NCI-H1092 (cell line): ENCODE data around the gene RNU6-1.

Experiments
- DNase-seq: peaks from one replicate; lab custom pipeline; 2025; lab: John Stamatoyannopoulos, UW

Gene RNU6-1

DNA sequence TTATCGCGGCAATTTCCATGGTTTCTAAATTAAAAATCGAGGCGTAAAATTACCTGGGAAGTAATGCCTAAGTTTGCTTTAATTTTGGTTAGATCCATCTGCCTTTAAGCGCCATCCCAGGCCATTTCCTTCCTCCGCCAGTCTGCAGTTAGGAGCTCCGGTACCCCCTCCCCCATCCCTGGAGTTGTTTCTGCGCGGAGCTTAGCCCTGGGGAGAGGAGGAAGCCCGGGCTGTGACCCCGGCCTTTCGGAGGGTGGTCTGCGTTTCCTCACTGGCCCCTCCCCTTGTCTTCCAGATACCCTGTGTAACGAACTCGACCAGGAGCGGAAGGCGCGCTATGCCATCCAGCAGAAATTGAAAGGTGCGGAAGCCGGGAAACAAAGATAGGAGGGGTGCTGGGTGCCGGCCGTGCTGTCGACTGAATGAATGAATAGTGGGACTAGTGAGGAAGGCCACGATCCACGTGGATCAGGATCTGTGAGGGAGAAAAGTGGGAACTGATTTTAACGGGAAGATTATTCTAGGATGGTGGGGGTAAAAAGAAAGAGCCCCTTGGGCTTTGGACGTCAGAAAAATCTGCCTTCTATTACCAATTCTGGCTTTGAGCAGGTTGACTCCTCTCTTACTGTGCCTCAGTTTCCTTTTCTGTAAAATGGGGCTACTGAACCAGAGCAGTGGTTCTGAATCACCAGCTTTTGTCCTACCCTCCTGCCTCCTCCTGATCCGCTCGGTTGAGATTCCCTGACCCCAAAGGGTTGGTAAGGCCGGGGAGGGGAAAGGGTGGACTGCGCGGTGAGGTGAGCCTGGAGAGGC lies 6.7 kb downstream of the RNU6-1 start:
- DNase-seq, result no peak

DNA sequence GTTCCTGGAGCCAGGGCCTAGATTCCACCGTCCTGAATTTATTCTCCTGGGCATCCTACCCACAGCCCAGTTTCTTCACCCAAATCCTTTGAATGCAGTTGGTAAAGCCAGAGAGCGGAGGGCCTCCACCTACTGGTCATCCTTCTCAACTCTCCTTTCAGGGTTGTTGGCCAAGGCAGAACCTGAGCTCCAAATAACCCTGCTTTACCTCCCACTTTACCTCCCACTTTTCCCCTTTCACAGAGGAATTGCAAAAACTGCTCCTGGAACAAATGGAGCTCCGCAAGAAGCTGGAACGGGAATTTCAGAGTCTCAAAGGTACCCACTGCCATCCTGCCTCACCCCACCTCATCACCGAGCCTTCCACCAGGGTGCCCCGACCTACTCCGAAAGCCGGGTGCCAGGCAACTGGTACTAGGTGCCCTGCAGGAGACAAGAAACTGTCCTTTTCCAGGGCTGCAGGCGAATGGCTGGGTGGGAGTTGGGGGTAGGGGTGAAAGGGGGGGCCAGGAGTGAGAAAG lies 7.8 kb downstream of the RNU6-1 start:
- DNase-seq, result no peak

DNA sequence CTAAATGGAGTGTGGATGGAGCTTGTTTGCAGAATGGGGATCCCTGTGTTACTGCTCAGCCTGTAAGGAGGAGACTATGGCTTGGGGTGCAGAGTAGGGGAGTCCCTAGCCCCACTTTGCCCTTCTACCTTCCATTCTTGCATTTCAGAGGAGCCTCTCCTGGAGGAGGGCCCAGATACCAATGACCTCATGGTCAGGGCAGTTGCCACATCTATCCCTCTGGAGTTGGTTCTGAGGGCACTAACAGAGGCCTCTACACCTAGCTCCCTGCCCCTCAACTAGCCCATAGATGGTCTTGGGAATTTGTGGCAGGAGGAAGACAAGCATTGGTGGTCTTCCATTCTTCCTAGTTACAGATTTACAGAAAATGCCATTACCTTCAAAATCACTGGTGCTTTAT lies 8.5 kb downstream of the RNU6-1 start:
- DNase-seq, result no peak

- no peak for DNase-seq
Observed at GRCh38 chr15:67829647-67830504, 10.0 kb downstream of the RNU6-1 start.

DNA sequence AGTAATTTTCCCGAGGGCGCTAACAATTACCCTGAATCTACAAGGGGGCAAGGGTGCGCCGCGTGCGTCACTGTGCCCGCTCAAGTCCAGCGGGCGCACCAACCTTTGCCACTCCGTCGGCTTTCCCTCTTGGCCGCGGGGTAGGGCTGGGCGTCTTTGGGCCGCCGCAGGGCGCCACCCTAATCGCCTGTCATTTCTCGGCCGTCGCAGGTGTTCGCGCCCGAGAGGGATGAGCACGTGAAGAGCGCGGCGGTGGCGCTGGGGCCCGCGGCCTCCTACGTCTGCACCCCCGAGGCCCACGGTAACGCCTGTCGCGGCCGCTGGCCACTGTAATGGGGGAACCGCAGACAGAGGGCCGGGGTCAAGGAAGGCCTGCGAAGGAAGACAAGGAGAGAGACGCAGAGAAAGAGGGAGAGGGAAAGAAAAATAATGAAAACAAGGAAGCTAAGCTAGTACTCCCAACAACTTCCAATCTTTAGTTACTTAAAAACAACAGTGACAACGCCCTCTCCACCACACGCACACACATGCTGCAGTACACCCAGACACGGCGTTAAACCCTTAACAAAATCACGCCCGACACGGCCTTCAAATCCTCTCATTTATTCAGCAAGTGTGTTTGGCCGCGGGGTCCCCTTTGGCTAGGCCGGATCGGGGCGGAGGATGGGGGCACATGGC lies 10.7 kb downstream of the RNU6-1 start:
- no peak for DNase-seq

DNA sequence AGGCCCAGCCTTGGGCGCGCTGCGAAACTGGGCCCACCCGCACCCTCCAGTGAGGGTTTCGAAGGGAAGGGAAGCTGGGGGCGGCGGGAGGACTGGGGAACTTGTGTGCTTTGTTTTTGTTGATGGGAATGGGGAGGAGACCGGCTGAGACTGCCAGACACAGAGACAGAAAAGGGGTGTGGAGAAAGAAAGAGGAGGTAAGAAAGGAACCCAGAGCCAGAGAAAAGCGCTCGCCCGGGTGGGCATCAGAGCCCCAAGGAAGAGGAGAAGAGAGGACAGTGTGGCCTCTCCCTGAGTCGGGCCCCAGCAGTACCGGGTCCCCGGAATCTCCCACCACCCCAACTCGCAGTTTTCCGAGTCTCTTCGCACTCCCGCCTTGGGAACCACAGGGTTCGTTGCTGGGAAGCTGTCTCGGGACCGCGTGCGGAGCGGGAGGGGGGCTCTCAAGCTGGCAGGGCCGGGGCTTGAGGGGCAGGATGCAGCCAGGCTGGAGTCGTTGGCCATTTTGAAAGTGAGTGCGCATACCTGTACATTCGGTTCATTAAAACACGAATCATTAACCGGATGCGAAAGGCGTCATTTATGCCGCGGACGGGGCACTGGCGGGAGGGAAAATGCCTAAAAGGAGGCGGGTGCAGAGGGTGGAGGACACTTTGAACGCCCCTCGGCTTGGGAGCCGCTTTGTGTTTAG lies 11.4 kb downstream of the RNU6-1 start:
- no peak for DNase-seq

DNA sequence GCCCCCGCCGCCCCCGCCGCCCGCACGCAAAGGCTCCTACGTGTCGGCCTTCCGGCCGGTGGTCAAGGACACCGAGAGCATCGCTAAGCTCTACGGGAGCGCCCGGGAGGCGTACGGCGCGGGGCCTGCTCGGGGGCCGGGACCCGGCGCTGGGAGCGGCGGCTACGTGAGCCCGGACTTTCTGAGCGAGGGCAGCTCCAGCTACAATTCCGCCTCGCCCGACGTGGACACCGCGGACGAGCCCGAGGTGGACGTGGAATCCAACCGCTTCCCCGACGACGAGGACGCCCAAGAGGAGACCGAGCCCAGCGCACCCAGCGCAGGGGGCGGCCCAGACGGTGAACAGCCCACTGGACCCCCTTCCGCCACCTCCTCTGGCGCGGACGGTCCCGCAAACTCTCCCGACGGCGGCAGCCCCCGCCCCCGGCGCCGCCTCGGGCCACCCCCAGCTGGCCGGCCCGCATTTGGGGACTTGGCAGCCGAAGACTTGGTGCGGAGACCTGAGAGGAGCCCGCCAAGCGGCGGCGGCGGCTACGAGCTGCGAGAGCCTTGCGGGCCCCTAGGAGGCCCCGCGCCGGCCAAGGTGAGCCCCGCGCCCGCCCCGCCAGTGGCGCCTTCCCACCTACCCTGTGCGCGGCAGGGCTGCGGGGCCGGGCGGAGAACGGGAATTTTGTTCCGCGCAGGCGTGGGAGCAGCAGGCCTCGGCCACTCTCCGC lies 12.1 kb downstream of the RNU6-1 start:
- DNase-seq, result no peak

DNA sequence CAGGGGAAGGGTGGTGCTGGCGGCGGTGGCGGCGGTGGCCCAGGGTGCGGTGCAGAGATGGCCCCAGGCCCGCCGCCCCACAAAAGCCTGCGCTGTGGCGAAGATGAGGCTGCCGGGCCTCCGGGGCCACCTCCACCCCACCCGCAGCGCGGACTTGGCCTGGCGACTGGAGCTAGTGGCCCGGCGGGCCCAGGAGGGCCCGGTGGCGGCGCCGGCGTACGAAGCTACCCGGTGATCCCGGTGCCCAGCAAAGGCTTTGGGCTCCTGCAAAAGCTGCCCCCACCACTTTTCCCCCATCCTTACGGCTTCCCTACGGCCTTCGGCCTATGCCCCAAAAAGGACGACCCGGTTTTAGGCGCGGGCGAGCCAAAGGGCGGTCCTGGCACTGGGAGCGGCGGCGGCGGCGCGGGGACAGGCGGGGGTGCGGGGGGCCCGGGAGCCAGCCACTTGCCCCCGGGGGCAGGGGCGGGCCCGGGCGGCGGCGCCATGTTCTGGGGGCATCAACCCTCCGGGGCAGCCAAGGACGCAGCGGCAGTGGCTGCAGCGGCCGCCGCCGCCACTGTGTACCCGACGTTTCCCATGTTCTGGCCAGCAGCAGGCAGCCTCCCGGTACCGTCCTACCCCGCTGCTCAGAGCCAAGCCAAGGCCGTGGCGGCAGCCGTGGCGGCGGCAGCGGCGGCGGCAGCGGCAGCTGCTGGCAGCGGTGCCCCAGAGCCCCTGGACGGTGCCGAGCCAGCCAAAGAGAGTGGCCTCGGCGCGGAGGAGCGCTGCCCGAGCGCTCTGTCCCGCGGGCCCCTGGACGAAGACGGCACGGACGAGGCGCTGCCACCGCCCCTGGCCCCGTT lies 12.9 kb downstream of the RNU6-1 start:
- DNase-seq, result no peak

GRCh38 chr15:67825881-67826716 lies 13.7 kb downstream of the RNU6-1 start:
- DNase-seq, result no peak

GRCh38 chr15:67824976-67825880 lies 14.6 kb downstream of the RNU6-1 start, which contains the start of gene SKOR1:
Gene SKOR1, plus strand, starts transcription at chr15:67825509. Its CDS starts 94 bp downstream, at chr15:67825603.
- no peak for DNase-seq

DNA sequence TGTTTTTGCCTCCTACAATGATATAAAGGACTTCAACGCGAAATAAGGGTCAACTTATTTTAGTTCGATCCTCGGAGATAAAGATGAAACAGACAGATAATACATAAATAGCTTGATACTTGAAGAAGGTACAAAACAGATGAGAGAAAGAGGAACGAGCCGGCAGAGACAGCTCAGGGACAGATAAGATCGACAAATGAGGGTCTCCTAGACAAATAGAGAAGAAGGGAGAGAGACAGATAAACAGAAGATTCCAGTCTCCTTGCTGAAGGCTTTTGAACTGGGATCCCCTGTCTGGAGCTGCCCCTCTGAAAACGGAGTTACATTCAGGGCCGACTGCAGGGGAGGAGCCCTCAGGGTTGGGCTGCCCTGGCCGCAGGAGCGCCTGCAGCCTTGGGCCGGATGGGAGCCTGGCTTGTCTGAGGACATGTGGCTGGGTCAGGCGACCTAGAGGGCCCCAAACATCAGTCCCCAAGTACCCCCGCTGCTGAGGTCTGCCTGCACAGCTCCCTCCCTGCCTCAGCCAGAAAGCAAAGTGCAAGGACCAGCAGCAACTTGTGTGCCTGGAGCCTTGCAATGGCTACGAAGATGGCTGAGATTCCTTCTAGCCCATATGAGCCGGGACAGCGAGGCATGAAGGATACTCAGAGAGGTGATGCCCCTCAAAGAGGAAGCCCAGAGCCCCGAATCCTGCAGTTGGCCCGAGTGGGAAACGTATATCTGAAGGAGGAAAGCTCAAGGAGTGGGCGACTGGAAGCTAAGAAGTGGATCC lies 15.5 kb downstream of the RNU6-1 start:
- no peak for DNase-seq

- DNase-seq, result no peak
Observed at GRCh38 chr15:67823314-67824196, 16.3 kb downstream of the RNU6-1 start.

DNA sequence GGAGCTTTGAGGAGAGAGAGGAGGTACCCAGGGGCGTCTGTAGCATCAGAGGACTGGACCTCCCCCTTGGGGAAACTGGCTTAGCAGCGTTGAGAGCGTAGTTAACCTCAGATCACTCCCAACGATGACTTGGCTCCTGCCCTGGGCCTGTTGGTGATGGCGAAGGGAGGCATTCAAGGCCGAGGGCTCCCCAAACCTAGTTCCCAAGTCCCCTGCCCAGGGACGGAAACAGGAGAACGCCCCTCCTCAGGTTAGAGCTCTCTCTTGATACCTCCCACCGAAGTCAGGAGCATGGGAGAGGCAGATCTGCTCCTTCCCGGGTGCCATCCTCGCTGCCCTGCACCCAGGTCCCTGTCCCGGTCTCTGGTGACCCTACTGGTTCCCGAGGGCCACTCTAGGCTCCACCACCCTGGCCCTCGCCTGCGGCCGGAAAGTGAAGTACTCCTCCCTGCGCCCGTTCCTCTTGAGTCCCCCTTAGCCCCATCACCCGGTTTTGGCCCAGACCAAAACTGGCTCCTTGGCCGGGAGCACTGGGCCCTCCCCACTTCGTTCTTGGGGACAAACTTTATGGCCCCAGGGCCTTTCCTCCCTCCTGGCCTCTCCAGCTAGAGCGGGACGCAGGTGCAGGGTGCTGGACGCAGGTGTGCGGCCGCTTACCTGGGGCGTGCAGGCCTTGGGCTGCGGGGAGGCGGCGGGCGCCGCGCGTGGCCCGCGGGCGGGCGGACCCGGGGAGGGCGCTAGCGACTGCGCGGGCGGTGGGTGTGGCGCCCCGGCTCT lies 17.1 kb downstream of the RNU6-1 start:
- no peak for DNase-seq

GRCh38 chr15:67821784-67822440 lies 17.9 kb downstream of the RNU6-1 start:
- no peak for DNase-seq
